Body of pancreas (tissue), 4 donors: Measurements from ENCODE around the gene BUB3.

Source experiments
- POLR2A ChIP-seq, 3 donors: fragments of 450-650 bp; IDR thresholded peaks; one replicate each; pipeline ENCODE4 v1.6.1; 2016; ENCODE audit warnings: antibody characterized with exemption in 3 of 3, mild to moderate bottlenecking in 2 of 3
- TF ChIP-seq, protein P1 (sequence below), 7 experiments: fragments of 450-650 bp in 4 of 7; fragments of 200-600 bp in 3 of 7; sonication (generic) in 3 of 7; IDR thresholded peaks; one replicate each; pipeline ENCODE4 v1.5.1; 2016 to 2019; ENCODE audit warnings: antibody characterized with exemption in 7 of 7

GRCh38 chr10:123143162-123143824, 10.9 kb upstream of the BUB3 start:
- TF ChIP-seq, protein P1, sequence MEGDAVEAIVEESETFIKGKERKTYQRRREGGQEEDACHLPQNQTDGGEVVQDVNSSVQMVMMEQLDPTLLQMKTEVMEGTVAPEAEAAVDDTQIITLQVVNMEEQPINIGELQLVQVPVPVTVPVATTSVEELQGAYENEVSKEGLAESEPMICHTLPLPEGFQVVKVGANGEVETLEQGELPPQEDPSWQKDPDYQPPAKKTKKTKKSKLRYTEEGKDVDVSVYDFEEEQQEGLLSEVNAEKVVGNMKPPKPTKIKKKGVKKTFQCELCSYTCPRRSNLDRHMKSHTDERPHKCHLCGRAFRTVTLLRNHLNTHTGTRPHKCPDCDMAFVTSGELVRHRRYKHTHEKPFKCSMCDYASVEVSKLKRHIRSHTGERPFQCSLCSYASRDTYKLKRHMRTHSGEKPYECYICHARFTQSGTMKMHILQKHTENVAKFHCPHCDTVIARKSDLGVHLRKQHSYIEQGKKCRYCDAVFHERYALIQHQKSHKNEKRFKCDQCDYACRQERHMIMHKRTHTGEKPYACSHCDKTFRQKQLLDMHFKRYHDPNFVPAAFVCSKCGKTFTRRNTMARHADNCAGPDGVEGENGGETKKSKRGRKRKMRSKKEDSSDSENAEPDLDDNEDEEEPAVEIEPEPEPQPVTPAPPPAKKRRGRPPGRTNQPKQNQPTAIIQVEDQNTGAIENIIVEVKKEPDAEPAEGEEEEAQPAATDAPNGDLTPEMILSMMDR (IDR thresholded peaks at IDR 0.05), result no peak
- TF ChIP-seq POLR2A (IDR thresholded peaks at IDR 0.05), result no peak
